ENCODE data around the gene SLC7A7.
"Not testable (repeated sequence)": the region's sequence is repeated elsewhere in the genome, so short reads cannot be mapped to it uniquely, and the experiment has no call there.

The SLC7A7 gene

GRCh38 chr14:22748206-22748605, 67.0 kb downstream of the SLC7A7 start:
- DNase-seq, result no peak

DNA sequence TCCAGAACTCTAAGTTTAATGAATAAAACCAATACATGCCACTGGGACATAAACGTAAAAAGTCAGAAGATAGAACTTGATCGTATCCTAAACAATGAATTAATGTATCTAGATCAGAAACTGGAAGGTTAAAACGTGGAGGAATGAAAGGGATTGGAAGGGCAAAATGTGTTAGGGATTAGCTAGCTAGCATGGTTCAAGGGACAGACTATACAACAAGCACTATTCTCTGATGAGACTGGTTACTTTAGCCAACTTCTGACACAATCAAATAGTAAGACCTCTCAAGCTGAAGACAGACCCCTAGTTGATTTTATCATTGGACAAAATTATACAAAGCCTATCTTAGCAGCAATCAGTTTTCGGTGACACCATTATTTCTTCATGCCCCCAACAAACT, 67.5 kb downstream of the SLC7A7 start:
- DNase-seq, result no peak

- no peak for DNase-seq
Observed at GRCh38 chr14:22740020-22740419, 75.2 kb downstream of the SLC7A7 start.

DNA sequence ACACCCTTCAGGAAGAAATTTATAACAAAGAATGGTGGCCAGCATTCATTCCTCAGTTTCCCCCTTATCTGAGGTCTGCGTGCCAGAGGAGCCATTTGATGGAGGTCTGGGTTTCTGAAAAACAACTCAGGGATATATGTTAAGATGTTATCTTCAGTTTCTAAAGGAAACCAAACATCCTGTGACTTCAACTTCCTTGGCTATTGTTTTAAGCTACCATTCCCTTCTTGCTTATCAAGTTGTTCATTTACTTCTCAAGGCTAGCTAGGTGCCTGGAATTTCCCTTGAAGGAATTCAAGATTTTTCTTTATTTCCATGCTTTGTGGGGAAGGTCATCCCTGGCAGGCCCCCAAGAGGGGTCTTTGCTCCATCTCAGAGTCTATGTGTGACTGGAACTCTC, 75.8 kb downstream of the SLC7A7 start:
- no peak for DNase-seq

- DNase-seq, result no peak
Observed at GRCh38 chr14:22737052-22737451, 78.2 kb downstream of the SLC7A7 start.

DNA sequence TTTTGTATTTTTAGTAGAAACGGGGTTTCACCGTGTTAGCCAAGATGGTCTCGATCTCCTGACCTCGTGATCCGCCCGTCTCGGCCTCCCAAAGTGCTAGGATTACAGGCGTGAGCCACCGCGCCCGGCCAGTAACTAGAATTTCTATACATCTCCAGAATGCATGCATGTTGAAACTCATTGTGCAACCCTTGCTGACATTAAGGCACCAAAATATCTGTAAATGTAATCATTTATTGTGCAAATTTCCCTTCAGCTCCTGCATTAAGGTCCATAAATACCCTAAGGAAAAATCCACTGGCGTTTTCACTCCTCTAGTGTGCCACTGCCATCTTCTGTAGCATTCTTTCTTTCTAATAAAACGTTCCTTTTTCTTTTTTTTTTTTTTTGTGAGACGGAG, 78.9 kb downstream of the SLC7A7 start:
- DNase-seq, result not testable (repeated sequence)

- DNase-seq, result no peak
Observed at GRCh38 chr14:22735096-22735495, 80.1 kb downstream of the SLC7A7 start.

DNA sequence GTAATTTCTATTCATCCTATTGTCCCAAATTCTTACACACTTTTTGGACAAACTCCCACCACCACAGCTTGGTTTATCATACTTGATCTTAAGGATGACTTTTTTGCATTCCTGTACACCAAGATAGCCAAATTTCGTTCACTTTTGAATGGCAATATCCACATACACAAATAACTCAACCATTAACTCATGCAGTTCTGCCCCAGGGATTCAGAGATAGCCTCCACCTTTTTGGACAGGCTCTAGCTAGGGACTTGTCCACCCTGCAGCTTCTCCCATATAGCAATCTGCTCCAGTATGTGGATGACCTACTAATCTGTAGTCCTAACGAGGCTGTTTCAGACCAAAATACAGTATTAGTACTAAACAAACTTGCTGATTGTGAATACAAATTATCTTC, 81.4 kb downstream of the SLC7A7 start:
- DNase-seq, result no peak

DNA sequence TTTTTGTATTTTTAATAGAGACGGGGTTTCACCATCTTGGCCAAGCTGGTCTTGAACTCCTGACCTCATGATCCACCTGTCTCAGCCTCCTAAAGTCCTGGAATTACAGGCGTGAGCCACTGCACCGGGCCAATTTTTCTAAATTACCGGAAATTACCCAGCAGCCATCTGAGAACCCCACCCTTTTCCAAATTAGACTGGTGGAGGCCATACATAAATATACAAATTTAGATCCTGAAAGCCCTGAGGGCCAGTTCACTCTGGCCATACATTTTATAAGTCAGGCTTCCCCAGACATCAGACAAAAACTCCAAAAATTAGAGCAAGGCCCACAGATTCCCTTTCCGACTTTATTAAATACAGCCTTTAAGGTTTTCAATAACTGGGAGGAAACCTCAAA, 83.2 kb downstream of the SLC7A7 start:
- DNase-seq, result not testable (repeated sequence)

DNA sequence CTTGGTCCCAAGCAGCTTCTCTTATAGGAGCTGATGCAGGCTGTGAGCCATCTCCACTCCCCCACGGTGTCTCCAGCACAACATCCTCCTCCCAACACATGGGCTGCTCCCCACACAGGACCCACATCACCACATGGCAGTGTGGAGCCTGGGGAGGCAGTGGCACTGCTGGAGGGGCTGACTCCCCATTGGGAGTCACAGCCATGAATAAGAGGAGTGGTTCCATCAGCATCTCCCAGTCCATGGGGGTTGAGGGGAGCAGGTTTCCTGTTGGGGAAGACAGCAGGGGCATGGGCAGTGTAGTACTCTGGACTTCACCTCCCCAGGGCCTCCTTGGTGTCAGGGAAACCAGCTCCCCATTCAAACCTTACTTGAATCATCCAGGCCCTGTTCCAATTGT, 89.2 kb downstream of the SLC7A7 start:
- no peak for DNase-seq

DNA sequence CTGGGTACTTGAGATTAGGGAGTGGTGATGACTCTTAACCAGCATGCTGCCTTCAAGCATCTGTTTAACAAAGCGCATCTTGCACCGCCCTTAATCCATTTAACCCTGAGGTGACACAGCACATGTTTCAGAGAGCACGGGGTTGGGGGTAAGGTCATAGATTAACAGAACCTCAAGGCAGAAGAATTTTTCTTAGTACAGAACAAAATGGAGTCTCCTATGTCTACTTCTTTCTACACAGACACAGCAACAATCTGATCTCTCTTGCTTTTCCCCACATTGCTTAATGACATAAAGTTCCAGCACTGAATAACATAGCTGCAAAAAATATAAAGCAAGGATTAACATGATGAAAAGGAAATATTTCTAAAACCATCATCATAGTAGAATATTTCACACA, 89.9 kb downstream of the SLC7A7 start:
- not testable (repeated sequence) for DNase-seq

GRCh38 chr14:22724847-22725246, 90.4 kb downstream of the SLC7A7 start:
- DNase-seq, result not testable (repeated sequence)

DNA sequence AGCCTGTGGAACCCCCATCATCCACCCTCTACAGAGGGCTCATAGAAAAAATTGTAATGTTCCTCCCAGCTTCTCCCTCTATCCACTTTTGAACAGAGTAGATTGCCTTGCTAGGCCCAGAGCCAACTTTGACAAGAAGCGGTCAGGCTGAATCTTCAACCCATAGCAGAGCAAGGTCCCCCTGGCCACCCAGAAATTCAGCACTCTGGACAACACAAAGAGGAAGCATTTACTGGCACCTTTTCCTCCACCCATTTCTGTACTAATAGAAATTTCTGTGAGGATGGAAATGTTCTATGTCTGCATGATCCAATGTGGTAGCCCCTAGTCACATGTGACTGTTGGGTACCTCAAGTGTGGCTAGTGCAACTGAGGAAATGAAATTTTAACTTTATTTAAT, 91.4 kb downstream of the SLC7A7 start:
- DNase-seq, result no peak
